Endothelial cell of umbilical vein (primary cell): ENCODE measurements around the gene EIF2S2. TPM values are rescaled to one million over a fixed set of nuclear protein-coding genes. Genes with fewer than 3 reads are reported as not detected.

ENCODE experiments used
- BruUV-seq: library from RNA; stranded (reverse); fragments of 400-500 nt; replicated peaks from 2 replicates; lab custom pipeline; 2021; lab: Mats Ljungman, UMichigan
- CTCF ChIA-PET: fragments of 300-600, 350-600 bp; sonication (Branson Sonifier 250); formaldehyde crosslinking; loops from one replicate; lab custom pipeline; 2021; ENCODE audit warnings: antibody characterized with exemption, inconsistent platforms; lab: Charles Lee
- POLR2A ChIA-PET: fragments of 300-600, 350-600 bp; sonication (Branson Sonifier 250); formaldehyde crosslinking; loops from one replicate; lab custom pipeline; 2021; ENCODE audit warnings: antibody characterized with exemption, inconsistent platforms; lab: Charles Lee
- DNase-seq: peaks from one replicate; pipeline ENCODE4 v3.0.0-alpha.2; 2011; ENCODE audit warnings: low read depth, low spot score
- FAIRE-seq: peaks from 2 replicates; lab custom pipeline; 2011; peaks lifted over from hg19 to GRCh38; lab: Jason Lieb, UNC
- H2AFZ ChIP-seq: 2 replicates; pipeline ENCODE4 v1.6.0; 2012; ENCODE audit warnings: low read depth, low read length, control low read depth, inconsistent platforms
- H3K27ac ChIP-seq: 2 replicates; pipeline ENCODE4 v1.5.1; 2011; ENCODE audit warnings: low read depth, mild to moderate bottlenecking, control low read depth, low read length, moderate library complexity; ENCODE audit not compliant: insufficient read depth
- H3K27me3 ChIP-seq, 2 experiments: 2 replicates each; pipeline versions ENCODE4 v1.6.0 to v1.6.1; 2011; ENCODE audit warnings: low read length in 2 of 2, mixed read lengths in 1 of 2; ENCODE audit not compliant: control insufficient read depth in 2 of 2, insufficient read depth in 2 of 2
- H3K36me3 ChIP-seq, 2 experiments: 2 replicates in 1 of 2; 3 replicates in 1 of 2; pipeline ENCODE4 v1.5.1; 2011; ENCODE audit warnings: low read length in 2 of 2, mild to moderate bottlenecking in 1 of 2, moderate library complexity in 1 of 2; ENCODE audit not compliant: control insufficient read depth in 2 of 2, insufficient read depth in 2 of 2; ENCODE audit errors: extremely low read depth in 1 of 2
- H3K4me1 ChIP-seq: 3 replicates; pipeline ENCODE4 v1.5.1; 2011; ENCODE audit warnings: mild to moderate bottlenecking, low read length; ENCODE audit not compliant: control insufficient read depth, insufficient read depth; ENCODE audit errors: extremely low read depth
- H3K4me2 ChIP-seq: 2 replicates; pipeline ENCODE4 v1.6.1; 2011; ENCODE audit warnings: low read length, control low read depth, mixed read lengths; ENCODE audit not compliant: insufficient read depth
- H3K4me3 ChIP-seq, 3 experiments: fragments of 200-600 bp in 1 of 3; sonication (generic), shearing (Covaris generic) in 1 of 3; replicated peaks in 1 of 3; 2 replicates each; pipeline ENCODE4 v1.5.1; 2011 to 2016; ENCODE audit warnings: control low read depth in 3 of 3, low read length in 3 of 3, mild to moderate bottlenecking in 2 of 3, inconsistent platforms in 1 of 3, low read depth in 1 of 3, moderate library complexity in 1 of 3; ENCODE audit not compliant: insufficient read depth in 1 of 3
- H3K79me2 ChIP-seq: 2 replicates; pipeline ENCODE4 v1.6.0; 2012; ENCODE audit warnings: low read length, inconsistent platforms; ENCODE audit not compliant: control insufficient read depth, insufficient read depth
- H3K9ac ChIP-seq: replicated peaks from 2 replicates; pipeline ENCODE3; 2011; ENCODE audit warnings: low read length, control low read depth; ENCODE audit not compliant: insufficient read depth; ENCODE audit errors: extremely low read depth
- H3K9me1 ChIP-seq: replicated peaks from 3 replicates; pipeline ENCODE4 v1.6.0; 2011; ENCODE audit warnings: mild to moderate bottlenecking, low read length; ENCODE audit not compliant: control insufficient read depth, insufficient read depth; ENCODE audit errors: extremely low read depth
- H3K9me3 ChIP-seq: replicated peaks from 2 replicates; pipeline ENCODE4 v1.5.1; 2012; ENCODE audit warnings: low read length, inconsistent platforms; ENCODE audit not compliant: control insufficient read depth, insufficient read depth
- H4K20me1 ChIP-seq: replicated peaks from 2 replicates; pipeline ENCODE3; 2011; ENCODE audit warnings: mild to moderate bottlenecking, low read length; ENCODE audit not compliant: control insufficient read depth, insufficient read depth; ENCODE audit errors: extremely low read depth
- CTCF ChIP-seq, 2 donors: IDR thresholded peaks; 1 replicate in 1 of 2; 2 replicates in 1 of 2; pipeline ENCODE4 v1.5.1; 2011; ENCODE audit warnings: low read length in 2 of 2, mild to moderate bottlenecking in 2 of 2, moderate library complexity in 2 of 2, control low read depth in 1 of 2, inconsistent platforms in 1 of 2, low read depth in 1 of 2; ENCODE audit not compliant: insufficient read depth in 1 of 2; ENCODE audit errors: extremely low read depth in 1 of 2
- EZH2 ChIP-seq: IDR thresholded peaks from 2 replicates; pipeline ENCODE4 v1.6.1; 2012; ENCODE audit warnings: borderline replicate concordance, low read depth, mild to moderate bottlenecking, moderate library complexity, low read length, inconsistent platforms; ENCODE audit not compliant: severe bottlenecking
- FOS ChIP-seq: IDR thresholded peaks from 2 replicates; pipeline ENCODE4 v1.6.1; 2011; ENCODE audit warnings: mild to moderate bottlenecking, low read length, moderate library complexity, borderline replicate concordance; ENCODE audit not compliant: insufficient read depth
- GATA2 ChIP-seq: IDR thresholded peaks from 2 replicates; pipeline ENCODE4 v1.7.0; 2011; ENCODE audit warnings: low read depth, mild to moderate bottlenecking, moderate library complexity, mixed read lengths, low read length; ENCODE audit not compliant: insufficient read length, insufficient read depth
- JUN ChIP-seq: IDR thresholded peaks from 2 replicates; pipeline ENCODE4 v1.6.1; 2011; ENCODE audit warnings: borderline replicate concordance, low read depth; ENCODE audit not compliant: insufficient read length, insufficient read depth
- MAX ChIP-seq: IDR thresholded peaks from 2 replicates; pipeline ENCODE4 v1.6.1; 2011; ENCODE audit not compliant: insufficient read depth, insufficient read length
- MYC ChIP-seq: IDR thresholded peaks from one replicate; pipeline ENCODE4 v1.6.1; 2011; ENCODE audit warnings: mild to moderate bottlenecking, low read depth, low read length
- POLR2A ChIP-seq: IDR thresholded peaks from 2 replicates; pipeline ENCODE4 v1.6.1; 2012; ENCODE audit warnings: low read depth, mild to moderate bottlenecking, control low read depth, low read length
- POLR2AphosphoS5 ChIP-seq: IDR thresholded peaks from 2 replicates; pipeline ENCODE4 v1.6.1; 2012; ENCODE audit warnings: low read depth, mild to moderate bottlenecking, control low read depth, low read length, moderate library complexity; ENCODE audit not compliant: insufficient read depth
- dilution Hi-C: fragments of 300-500 bp; cut with MboI; formaldehyde crosslinking; loops from one replicate; pipeline ENCODE4 v1.15.0; 2019; ENCODE audit warnings: low sequenced_read_pairs; ENCODE audit not compliant: extremely low pct_ligation_motif_present
- intact Hi-C: fragments of 100-400 bp; cut with micrococcal nuclease; formaldehyde crosslinking; loops from one replicate; pipeline ENCODE4 v1.10.0; 2022
- polyA plus RNA-seq, 4 experiments: library from polyadenylated mRNA; depleted of rRNA in 3 of 4; stranded (reverse) in 3 of 4; unstranded in 1 of 4; fragments of >200 nt; gene quantifications; 2 replicates each; pipeline versions ENCODE4 v1.2.1 to v1.2.3, GENCODE V29; 2011 to 2012; ENCODE audit warnings: missing spikeins in 1 of 4
- total RNA-seq: library from RNA; stranded (reverse); gene quantifications from 2 replicates; pipeline ENCODE4 v1.2.3, GENCODE V29; 2021

EIF2S2 gene
- total and polyA plus RNA-seq, 2 donors (not counting 3 experiments of a cell fraction or from before 2014, with no cell fraction given) = 38.8 to 99.3 TPM

DNA sequence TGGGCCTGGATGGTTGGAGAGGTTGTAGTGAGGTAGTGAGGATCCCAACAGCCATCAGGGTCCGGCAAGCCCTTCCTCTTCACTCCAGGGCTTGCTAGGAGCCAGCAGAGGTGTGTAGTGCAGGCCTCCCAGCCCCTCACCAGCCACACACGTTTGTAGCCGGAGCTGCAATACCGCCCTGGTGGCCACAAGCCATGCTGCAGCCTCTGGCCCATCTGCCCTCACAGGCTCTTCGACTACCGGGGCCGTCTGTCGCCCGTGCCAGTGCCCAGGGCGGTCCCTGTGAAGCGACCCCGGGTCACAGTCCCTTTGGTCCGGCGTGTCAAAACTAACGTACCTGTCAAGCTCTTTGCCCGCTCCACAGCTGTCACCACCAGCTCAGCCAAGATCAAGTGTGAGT is 36.4 kb downstream of the EIF2S2 start:
- no peaks in the 10 kb centered on the region for H3K4me1 ChIP-seq
- no peak overlapping the region for H2AFZ ChIP-seq
- H3K27ac ChIP-seq = no peak overlapping the region
- POLR2A ChIA-PET = no interaction called here
- H3K9me3 ChIP-seq = no peaks in the 10 kb centered on the region
- peaks cover 9% of the 10 kb centered on the region for H3K79me2 ChIP-seq
- H3K9ac ChIP-seq = no peak overlapping the region
- no peaks in the 10 kb centered on the region for H3K9me1 ChIP-seq
- H3K4me2 ChIP-seq = no peak overlapping the region
- no peaks in the 10 kb centered on the region for H4K20me1 ChIP-seq
- peaks cover 0 to 45% of the 10 kb centered on the region in 2 experiments for H3K36me3 ChIP-seq
- BruUV-seq = no TSS peak
- no peak for TF ChIP-seq FOS
- no peak for TF ChIP-seq GATA2
- TF ChIP-seq MYC = no peak
- TF ChIP-seq POLR2AphosphoS5 = no peak
- TF ChIP-seq JUN = no peak
- TF ChIP-seq CTCF (IDR thresholded peaks at IDR 0.05; ENCODE audit: extremely low read depth in 1 of 2, insufficient read depth in 1 of 2, low read depth in 1 of 2, low read length in 2 of 2) = no peak
- TF ChIP-seq MAX = no peak
- no peak for TF ChIP-seq EZH2
- no peak for TF ChIP-seq POLR2A
- CTCF ChIA-PET = no interaction called here
- dilution Hi-C loops = no loop called here
- no peaks in the 10 kb centered on the region for H3K27me3 ChIP-seq
- DNase-seq = no peak
- no peak for FAIRE-seq
- intact Hi-C loops = no loop called here
- H3K4me3 ChIP-seq = no peak overlapping the region
